GM21360 (cell line): ENCODE results near the gene HSD17B12.

Experiments
- ATAC-seq: cut with Tn5 transposase; IDR thresholded peaks from one replicate; pipeline ENCODE4 v1.9.1; 2021; ENCODE audit warnings: mild to moderate bottlenecking, moderate library complexity; ENCODE audit not compliant: unreplicated experiment

HSD17B12 gene

DNA sequence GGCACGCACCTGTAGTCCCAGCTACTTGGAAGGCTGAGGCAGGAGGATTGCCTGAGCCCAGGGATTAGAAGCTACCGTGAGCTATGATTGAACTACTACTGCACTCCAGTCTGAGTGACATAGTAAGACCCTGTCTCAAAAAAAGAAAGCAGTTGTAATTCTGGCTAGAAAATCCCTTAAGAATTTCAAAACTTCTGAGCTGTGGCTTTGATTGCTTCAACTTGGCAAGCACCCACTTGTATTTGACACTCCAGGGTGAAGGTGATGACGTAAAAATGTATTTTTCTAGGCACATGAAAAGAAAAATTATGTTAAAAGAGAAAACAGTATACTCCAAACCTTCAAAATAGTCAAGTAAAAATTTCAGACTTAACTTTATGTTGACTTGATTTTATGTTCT, 176.5 kb downstream of the HSD17B12 start:
- ATAC-seq, result no peak

GRCh38 chr11:43861141-43861540, 180.6 kb downstream of the HSD17B12 start:
- ATAC-seq, result no peak

GRCh38 chr11:43866520-43866919, 186.0 kb downstream of the HSD17B12 start:
- no peak for ATAC-seq

GRCh38 chr11:43866969-43867368, 186.4 kb downstream of the HSD17B12 start:
- no peak for ATAC-seq

DNA sequence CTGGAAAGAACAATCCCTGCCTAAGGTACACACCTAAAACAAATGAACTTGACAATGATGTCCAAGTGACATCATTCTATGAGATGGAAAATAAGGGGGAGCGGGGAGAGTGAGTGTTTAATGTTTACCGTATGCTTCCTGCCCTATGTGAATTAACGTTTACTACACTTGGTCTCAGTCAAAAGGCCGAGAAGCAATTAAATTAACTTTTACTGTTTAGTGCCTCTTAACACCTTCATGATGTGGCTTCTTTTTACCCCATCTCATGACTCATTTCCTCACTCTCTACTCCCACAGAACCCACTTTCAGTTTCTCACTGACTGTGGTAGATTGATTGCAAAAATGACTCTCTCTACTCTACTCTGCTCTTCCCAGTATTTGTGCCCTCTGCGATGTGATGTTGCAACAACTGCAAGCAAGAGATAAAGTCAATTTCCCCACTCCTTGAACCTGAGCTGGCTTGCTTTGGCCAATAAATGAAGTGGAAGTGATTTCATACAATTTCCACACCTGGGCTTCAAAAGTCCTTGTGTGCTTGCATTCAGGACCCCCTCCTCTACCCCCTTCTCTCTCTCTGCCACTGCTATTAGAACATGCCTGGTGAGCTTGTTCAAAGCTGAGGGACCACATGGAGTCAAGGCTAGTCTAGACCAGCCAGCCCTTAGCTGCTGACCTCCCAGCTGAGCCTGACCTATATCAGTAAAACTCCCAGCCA, 188.5 kb downstream of the HSD17B12 start:
- ATAC-seq, result peak; percentile 100

GRCh38 chr11:43871051-43871450, 190.5 kb downstream of the HSD17B12 start:
- no peak for ATAC-seq

GRCh38 chr11:43872995-43873394, 192.5 kb downstream of the HSD17B12 start:
- no peak for ATAC-seq

DNA sequence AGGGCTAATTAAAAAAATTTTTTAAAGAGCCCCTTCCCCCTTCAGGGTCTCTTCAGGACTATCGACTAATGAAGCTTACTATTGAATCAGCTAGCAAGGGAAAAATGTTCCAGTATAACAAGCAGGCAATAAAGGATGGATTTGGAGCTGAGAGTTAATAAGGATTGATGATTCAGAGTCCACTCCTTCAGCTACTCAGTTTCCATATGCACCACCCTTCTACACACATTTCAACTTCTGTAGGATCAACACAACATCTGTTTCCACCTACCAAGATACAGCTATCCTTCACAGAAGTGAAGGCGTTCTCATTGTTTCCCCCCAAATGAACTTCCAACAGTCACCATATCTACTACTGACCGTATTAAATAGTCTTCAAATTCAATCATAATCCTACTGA, 193.5 kb downstream of the HSD17B12 start:
- ATAC-seq, result no peak

GRCh38 chr11:43874738-43875137, 194.2 kb downstream of the HSD17B12 start:
- ATAC-seq, result no peak

DNA sequence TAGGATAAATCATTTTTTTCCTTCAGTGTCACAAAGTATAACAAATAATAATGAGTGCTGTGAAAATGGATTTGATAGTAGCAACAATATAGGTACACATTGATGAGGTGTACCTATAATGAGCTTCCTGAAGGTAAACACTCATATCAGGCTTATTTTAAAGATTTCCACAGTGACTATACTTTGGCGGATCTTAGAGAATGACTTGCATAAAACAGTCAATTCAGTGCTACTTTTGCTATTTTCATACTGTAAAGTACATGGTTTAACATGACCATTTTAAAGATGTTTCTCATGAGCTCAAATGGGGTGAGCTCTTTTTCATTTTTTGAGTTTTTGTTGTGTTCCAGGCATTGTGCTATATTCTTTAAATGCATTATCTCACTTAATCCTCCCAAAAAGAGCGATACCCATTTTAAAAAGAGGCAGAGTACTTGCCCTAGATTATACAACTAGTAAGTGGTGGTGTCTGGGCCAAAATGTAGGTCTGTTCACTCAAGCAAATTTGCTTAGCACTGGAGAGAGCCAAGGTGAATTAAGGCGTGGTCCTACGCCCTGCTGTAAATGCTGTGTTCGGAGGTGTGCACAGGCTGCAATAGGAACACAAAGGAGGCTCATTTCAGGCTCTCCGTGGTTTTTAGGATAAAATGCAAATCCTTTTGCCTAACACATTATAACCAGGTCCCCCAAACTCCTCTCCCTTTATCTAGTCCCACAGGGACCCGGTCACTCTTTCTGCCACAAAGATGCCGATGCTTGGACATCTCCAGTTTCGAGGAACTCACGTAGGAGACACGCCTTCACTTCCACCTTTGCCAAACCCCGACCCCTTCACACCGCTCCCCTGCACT, 199.5 kb downstream of the HSD17B12 start:
- ATAC-seq, result no peak

GRCh38 chr11:43880640-43881159, 200.2 kb downstream of the HSD17B12 start, which contains the start of gene ALKBH3:
Gene ALKBH3, plus strand, starts transcription at chr11:43880831. Its CDS starts 1,822 bp downstream, at chr11:43882653.
- peak; percentile 99 for ATAC-seq

DNA sequence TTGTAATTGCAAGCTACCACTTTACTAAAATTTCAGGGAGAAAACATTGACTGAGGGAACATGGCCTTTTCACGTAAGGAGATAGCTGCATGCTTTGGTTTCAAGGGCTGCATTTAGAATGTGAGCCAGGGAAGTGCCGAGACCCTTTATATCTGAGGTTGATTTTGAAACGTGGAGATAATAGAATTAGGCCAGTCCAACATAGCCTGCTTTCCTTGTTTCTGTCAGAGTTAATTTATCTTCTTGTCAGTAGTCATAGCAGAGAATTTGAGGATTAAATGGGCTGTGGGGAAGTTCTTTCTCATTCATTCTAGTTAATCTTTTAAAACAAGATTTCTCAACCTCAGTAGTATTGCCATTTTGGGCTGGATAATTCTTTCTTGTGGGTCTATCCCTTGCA, 212.3 kb downstream of the HSD17B12 start:
- ATAC-seq, result no peak

DNA sequence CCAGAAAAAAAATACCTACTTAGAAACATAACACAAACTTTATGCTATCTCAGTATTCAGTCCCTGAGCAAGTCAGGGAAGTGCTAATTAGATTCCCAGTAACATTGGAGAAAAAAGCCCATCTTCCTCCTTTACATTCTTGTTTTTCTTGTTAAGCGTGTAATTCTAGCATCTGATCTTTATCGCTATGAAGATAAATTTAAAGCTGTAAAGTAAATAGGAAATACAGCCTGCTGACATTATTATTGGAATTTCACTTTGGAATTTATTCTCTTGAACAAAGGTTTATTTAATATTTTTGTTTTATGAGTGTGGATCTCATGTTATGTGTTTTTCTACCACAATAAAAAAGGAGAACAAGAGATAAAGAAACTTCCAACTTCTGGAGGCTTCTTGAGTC, 214.0 kb downstream of the HSD17B12 start:
- ATAC-seq, result no peak

DNA sequence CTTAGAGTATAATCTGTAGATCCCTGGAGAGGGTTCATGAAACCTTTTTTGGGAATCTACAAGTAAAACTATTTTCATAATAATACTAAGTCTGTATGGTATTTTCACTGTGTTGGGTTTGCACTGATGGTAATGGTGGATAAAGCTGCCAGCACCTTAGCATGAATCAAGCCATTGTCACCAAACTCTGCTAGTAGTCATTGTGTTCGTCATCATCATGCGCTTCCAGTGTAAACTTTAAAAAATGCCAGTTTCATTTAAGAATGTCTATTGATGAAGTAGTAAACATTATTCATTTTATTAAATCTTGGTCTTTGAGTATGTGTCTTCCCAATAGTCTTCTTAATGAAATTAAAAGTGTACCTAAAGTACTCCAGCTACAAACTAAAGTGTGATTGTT, 215.1 kb downstream of the HSD17B12 start:
- no peak for ATAC-seq

DNA sequence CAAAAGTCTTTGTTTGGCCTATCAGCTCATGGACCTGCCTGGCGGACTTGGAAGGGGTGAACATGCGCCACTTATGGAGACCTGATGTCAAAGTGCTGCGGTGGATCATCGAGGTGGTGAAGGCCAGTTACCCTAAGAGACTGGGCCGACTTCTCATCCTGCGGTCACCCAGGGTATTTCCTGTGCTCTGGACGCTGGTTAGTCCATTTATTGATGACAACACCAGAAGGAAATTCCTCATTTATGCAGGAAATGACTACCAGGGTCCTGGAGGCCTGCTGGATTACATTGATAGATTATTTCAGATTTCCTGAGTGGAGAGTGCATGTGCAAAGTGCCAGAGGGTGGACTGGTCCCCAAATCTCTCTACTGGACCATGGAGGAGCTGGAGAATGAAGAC, 218.0 kb downstream of the HSD17B12 start:
- no peak for ATAC-seq

DNA sequence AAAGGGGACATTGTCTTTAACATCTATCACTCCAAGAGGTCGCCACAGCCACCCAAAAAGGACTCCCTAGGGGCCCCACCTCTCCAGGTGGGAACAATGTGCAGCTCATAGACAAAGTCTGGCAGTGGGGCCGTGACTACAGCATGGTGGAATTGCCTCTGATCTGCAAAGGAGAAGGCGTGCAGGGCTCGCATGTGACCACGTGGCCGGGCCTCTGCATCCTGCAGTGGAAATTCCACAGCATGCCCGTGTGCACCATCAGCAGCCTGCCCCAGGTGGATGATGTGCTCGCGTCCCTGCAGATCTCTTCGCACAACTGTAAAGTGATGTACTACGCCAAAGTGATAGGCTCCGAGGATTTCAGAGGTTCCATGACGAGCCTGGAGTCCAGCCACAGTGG, 218.6 kb downstream of the HSD17B12 start:
- ATAC-seq, result no peak

DNA sequence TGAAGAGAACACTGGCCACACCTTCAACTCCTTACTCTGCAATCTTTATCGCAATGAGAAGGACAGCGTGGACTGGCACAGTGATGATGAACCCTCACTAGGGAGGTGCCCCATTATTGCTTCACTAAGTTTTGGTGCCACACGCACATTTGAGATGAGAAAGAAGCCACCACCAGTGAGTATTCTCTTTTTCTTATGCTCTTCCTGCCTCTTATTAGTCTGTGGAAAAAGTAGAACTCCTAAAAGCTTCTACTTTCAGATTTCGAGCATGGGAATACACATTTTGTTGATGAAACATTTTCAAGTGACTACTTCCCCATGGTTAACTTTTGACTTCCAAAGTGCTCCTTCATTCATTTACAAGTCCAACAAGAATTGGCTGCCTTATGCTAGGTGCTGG, 221.0 kb downstream of the HSD17B12 start:
- ATAC-seq, result no peak

DNA sequence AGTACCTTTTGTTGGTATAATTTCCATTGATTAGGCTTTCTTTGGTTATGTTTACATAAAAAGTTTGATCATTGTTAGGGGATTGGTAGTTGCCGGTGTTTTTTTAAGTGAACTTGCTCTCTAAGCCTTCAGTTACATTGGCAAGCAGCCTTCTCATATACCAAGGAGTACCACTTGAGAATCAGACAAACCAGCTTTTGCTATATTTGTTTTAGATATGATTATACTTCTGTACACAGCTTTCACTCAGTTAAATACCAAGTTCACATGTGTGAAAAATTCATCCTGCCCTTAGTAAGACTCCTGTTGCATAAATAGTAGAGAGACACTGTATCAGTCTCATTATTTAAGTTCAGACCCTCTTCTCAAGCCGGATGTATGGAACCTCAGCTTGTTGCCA, 222.5 kb downstream of the HSD17B12 start:
- no peak for ATAC-seq

DNA sequence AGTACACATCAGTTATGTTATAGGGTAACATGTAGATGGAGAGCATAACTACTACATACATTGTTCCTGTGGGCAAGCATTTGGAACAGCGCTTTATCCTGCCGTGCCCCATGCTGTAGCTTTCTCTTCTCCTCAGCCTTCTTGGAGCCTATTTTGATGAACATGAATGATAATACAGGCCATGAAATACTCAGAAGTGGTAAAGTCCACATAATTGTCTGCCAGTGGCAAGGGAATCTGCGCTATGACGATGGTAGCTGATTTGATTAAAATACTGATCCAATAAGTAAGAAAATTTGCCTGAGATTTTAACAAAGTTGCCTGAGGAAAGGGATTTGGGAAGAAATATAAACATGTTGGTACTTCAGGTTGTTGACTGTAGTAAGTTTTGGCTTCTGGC, 223.4 kb downstream of the HSD17B12 start:
- ATAC-seq, result no peak

GRCh38 chr11:43904742-43905535, 224.4 kb downstream of the HSD17B12 start:
- no peak for ATAC-seq

- no peak for ATAC-seq
Observed at GRCh38 chr11:43905813-43906241, 225.3 kb downstream of the HSD17B12 start.
